Measurements from ENCODE around the gene HHIP.

The HHIP gene

DNA sequence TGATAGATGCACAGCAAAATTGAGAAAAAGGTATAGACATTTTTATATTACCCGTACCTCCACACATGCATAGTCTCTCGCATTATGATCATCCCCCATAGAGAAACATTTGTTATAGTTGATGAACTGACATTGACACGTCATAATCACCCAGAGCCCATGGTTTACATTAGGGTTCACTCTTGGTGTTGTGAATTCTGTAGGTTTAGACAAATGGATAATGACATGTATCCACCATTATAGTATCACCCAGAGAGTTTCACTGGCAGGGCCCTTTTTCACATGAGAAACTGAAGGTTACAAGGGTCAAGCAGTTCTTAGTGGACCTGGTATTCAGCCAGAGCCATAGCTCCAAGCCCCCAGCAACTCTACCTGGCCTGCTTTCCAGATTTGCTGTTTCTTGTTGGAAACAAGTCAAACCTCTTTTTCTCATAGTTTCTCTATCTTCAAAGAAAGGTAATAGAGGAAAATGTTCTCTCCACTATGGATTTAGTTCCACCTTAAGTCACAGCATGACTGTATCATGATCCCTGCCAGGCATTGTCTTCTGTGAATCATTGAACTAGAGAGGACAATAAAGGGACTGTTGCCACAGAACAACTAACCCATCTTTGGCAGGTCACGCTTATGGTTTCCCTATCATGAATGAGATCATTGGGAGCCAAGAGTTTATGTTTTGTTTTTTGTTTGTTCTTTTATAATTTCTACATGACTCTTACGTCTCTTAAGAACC lies 64.0 kb downstream of the HHIP start:
- DNase-seq, result no peak

DNA sequence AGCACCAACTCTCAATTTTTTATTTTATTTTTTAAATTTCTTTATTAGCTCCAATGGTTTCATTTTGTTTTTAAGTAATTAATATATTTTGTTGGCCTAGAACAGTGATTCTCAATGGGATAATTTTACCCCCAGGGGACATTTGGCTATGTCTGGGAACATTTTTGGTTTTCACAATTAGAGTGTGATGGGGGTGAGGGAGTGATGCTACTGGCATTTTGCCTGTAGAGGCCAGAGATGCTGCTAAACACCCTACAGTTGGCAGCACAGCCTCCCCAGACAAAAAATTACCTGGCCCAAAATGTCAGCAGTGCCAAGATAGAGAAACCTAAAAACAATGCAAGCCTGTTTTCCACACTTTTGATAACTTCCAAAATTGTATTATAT lies 64.6 kb downstream of the HHIP start:
- no peak for DNase-seq

DNA sequence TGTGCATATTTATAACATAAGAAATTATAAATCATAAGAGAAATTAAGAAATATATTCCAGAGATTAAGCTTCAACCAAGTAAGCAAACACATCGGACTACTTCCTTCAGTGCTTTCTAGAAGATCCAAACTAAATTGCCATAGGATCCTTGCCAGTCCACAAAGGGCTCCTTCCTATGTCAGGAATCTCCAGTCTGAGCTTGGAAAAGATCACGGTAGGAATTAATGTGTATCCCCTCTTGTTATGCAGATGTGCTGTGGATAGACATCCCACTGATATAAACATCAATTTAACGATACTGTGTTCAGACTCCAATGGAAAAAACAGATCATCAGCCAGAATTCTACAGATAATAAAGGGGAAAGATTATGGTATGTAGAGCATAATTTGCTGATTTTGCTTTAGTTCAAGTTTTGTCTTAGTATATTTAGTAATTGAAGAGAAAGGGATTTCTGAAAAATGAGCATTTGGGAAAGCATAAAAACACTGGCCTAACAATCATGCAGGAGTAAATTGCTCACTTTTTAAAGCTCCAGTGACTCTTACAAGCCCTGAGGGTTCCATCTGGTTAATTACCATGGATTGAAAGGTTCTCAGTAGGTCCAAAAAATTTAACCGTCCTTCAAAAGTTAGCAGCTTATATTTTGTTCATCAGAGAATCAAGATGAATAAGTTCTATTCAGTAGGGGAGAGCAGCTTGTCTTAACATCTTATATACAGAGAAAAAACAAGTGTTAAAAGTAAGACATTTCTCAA lies 65.9 kb downstream of the HHIP start:
- no peak for DNase-seq

DNA sequence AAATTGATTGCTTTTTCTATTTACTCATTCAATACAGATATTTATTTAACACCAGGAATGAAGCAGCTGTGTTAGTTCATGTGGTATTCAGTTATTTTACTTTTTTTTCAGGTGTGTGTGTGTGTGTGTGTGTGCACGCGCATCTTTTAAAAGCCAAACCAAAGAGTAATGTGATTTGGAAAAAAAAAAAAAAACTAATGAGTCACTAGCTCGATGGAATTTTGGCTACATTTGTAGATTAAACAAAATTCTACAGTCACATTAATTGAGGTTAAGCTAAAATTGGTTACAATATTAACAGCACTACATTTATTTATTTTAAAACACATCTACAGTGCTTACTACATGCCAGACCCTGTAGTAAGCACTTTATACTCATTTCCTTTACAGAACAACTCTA lies 66.8 kb downstream of the HHIP start:
- no peak for DNase-seq

DNA sequence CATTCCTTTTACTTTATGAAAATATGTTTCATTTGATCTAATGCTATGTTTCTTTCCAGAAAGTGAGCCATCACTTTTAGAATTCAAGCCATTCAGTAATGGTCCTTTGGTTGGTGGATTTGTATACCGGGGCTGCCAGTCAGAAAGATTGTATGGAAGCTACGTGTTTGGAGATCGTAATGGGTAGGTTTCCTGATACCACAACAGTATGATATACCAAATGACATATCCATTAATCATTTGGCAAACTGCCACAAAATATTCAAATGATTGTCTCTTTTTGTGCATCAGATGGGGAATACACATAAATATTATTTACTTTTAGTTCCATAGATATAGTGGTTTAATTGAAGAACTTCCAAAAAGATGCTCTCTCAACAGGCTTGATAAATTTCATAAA lies 68.2 kb downstream of the HHIP start:
- DNase-seq, result no peak

DNA sequence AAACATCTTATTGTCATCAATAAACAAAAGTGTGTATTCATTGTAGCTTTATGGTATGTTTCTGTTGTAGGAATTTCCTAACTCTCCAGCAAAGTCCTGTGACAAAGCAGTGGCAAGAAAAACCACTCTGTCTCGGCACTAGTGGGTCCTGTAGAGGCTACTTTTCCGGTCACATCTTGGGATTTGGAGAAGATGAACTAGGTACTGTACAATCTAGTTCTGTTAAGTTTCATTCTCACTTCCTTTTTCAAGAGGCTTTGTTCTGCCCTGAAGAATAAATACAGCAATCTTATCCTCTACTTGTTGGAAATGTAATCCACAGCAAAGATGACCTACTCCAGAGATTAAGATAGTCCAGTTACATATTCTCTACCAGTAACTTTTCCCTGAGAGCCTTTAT lies 69.3 kb downstream of the HHIP start:
- DNase-seq, result peak; percentile 34

DNA sequence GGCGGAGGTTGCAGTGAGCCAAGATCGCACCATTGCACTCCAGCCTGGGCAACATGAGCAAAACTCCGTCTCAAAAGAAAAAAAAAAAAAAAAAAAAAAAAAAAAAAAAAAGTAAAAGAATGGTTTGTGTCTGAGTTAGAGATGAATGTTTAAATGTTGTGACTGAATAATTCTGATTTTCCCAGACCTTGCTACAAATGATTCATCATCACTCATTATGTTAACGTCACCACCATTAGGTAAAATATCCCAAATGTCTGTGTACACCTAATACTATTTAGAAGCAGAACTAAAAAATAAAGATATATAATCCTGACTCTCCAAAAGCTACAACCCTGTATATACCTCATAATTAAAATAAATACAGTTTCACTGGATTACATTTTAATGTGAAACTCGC lies 70.8 kb downstream of the HHIP start:
- no peak for DNase-seq

DNA sequence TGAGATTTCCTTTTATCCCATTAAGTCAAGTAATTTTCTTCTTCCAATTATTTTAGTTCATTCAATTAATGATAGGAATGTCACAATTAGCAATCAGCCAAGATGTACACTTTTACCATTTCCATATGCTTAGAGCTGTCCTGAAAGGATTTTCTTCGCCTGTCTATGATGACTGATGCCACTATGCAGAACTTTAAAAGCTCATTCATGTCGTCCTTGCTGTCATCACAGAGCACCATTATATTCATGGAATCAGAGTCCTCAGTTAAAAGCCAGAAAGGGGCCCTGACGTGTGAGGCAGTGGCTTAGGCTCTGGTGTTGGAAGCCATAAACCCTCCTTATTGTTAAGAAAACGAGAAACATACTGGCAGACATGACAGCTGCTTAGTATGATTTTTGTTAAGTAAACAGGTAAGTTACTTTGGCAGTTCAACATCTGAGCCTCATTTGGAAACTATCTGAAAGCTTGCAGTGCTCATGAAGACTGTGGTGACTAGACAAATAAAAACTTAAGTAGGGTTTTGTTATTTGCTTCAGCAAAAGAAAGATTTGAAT lies 73.1 kb downstream of the HHIP start:
- DNase-seq, result no peak

DNA sequence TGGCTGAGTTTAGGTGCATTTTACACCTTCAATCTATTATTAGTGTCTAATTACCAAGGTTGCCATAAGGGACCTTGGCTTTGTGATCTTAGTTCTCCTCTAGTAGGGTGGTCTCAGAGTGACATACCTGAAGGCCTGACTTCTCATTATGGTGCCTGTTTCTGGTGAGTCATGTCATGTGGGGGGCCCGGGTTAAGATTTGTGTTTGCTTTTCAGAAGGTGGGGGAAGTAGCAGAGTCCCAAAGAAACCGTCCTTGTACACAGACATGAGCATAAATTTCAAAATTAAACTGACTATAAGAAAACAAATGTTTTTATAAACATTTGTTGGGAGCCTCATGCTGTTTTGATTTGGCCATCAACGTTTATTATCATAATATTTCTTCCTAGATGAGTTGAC lies 74.5 kb downstream of the HHIP start:
- no peak for DNase-seq

DNA sequence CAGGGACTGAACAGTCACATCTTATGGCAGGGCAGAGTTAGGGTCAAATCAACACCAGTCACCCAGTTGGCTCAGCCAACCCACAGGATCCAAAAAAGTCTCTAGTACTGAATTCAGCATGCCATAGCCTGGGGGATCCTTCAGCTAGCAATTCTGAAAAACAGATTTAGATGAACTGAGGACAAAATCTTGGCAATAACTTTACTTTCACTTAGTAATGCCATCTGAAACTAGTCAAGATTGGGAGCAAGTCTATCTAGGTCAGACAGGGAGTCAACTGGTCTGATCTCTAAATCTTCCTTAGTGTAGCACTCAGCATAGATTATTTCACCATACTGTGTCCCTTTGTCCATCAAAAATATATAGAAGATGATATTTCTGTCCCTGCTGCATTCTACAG lies 76.0 kb downstream of the HHIP start:
- no peak for DNase-seq

DNA sequence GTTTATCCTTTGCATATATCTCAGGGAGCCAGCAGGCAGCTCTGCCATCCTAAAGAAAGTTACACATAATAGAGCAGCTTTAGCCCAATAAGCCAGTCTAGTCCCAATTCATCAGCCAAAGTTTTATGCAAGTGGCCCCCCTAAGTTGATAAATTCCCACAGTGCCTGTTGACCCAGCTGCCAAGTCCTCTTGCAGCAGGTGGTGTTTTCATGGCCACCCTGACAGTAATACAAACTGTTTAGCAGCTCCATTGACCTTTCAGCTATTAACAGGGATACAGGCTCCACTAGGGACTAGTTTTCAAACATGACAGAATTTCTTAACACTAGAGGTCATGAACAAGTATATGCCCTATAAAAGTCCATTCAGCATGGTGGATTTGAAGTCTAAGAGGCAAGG lies 77.5 kb downstream of the HHIP start:
- DNase-seq, result no peak

DNA sequence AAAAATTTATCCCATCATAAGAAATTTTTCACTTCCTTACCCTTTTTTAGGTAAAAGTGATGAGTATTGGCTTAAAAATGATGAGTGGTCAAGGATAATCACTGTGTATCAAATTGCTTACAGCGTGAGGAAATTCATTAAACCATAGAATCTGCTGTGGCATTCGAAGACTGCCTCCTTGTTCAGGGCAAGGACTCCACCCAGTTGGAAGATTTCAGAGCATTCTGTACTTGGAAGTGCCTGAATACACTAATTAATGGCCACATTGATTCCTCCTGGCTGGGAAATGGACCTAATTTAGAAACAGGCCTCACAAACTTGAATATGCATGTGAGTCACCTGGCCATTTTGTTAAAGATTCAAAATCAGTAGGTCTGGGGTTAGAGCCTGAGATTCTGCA lies 83.2 kb downstream of the HHIP start:
- no peak for DNase-seq

DNA sequence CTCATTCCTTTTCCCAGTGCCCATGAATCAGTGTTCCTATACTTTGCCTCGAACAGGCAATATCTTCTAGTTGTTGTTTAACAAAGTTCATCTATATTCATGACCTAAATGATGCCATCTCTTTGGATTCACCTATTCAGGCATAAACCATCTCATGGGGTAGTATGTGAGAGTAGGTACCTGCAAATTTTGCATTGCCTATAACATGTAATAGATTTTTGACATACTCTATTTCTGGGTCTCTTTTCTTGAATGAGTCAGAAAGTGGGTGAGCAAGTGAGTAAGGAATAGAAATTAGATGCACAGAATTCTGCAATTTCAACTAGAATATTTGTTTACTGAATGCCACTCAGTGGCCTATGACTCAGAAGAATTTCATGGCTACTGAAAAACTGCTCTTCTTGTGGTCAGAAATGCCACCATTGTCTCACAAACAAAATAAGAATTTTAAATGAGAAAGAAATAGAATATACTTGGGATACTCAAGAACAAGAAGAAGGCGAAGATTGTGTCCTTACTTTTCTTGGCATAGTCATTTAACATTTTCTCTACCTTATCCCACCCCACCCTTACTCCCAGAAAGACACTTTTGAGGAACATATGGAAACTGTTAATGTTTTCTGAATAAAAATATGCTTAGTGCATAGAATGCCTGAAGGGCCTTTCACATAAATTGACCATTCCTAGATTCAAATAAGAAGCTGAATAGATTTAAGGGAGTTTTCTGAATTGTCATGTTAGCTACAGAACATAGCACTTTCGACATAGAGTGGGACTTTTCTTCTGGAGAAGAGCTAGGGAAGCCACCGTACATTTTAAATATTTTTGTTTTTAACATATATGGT lies 86.8 kb downstream of the HHIP start:
- no peak for DNase-seq

DNA sequence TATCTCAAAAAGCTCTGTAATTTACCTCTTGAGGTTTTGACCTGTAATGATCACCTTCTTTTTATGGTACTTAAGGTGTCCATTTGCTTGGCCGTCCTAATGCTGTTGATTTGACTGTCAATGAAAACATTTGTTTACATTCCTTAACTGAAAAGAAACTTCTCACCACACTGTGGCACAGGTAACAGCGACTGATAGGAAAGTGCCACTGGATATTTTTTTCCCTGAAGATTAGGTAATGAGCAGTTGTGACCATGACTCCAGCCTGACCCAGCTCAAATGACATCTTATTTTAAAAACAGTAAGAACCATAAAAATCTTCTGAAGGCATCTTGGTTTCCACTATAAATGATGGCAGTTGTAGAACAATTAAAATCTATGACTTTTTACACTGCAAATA lies 87.6 kb downstream of the HHIP start:
- DNase-seq, result no peak

DNA sequence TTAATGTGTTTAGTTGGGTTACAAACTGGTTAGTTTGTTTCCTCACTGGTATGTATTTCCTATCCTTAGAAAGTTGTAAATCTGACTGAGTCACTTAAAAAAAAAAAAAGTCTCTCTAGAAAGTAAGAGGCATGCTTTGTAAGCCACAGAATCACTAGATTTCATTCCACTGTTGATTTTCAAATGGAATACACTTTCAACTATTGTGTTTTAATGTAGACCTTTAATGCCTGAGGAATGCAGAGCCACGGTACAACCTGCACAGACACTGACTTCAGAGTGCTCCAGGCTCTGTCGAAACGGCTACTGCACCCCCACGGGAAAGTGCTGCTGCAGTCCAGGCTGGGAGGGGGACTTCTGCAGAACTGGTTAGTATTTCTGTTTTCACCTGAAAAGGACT lies 88.6 kb downstream of the HHIP start:
- DNase-seq, result no peak

DNA sequence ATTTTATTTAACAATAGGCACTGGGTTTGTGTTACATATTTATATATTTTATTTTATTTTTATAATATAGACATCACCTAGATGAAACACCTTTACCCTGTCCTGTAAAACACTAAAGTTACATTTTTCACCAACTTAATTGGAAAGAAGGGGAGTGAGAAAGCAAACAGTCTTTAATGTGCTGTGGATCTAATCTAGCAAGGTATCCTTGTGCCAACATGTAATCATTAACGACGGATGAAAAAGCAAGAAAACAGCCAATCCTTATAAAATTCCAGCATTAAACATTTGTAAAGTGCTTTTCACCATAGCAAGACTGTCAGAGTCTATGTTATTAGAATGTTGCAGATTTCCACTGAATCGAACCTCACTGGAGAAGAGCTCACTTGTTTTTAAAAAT lies 92.7 kb downstream of the HHIP start:
- DNase-seq, result no peak

DNA sequence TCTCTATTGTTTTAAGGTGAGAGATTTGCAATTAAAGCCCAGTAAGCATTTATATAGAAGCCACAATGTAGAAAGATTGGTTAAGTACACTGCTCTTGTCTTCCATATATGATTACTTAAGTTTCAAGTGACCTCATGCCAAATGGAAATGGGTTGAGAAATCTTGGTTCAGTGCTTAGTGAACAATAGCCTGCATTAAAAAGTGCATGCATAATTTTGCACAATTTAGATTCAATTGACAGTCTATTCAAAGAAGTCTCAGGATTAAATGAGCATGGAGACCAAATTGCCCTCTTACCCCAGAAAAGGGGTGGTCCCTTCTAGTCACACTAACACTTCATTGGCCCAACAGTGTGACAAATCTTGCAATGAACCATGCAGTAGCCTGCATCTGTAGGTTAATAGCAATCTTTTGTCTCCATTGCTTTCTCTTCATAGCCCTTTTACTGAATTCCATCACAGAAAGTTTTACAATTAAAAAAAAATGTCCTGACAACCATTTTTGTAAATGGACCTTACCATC lies 93.6 kb downstream of the HHIP start:
- DNase-seq, result no peak

DNA sequence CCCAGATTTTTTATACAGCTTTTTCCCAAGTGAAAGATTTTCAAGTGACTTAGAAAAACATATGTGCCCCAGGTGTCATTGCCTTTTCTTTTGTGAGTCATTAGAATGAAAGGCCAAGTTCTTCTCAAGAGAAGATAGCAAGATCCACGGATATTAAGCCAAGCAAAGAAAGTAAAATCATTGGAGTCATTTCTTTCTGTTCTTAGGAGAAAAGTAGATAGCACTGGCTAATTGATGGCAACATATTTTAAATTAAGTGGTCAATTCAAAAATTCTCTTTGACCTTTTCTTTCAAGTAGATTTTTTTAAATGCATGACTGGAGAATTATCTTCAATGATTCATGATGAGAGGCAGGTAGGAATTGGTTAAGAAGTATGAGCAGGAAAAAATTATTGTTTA lies 94.4 kb downstream of the HHIP start:
- DNase-seq, result no peak

DNA sequence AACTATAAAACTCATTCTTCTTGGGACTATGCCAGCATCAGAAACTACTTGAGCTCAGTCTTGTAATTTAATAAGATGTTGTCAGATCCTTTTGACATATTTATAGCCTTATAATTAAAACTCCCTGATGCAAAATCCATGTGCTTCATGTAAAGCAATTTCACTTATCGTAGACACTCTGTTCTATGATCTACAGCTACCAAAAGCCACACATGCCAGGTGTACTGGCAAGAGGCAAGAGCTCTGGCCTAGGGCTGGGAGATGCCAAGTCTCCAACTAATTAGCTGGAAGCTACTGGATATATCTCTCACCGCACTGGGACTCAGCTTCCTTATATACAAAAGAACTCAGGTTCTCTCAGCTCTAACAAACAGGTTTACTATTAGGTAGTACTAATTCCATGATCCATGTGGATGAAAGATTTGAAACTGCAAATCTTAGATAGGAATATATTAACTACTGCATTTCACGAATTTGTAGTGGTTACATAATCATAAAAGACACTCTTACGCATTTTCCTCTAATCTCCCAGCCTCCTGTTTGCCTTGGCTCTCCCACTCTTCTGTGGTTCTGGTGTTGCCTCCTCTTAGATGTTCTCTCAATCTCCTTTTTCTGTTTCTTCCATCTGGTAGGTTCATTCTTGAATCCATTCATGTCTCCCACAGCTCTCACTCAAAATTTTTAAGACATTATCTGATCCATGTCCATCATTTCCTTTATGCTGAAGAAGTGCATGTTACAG lies 103.0 kb downstream of the HHIP start:
- no peak for DNase-seq

DNA sequence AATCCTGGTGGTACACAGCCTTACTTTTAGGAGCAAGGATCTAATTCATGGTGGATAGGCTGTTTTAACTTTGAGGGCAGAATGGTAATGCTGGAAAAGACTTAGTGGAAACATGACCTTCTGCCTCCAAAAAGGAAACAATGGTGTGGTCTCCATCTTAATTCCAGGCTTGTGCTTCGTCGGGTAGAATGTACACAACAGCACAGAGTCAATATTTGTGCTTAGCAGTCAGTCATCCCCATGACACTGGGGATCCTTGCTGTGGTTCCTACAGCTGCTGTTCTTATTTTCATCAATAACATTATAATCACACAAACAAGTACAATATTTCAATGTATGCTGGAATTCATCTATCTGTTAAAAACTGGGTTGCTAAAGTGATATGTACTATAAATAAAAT lies 104.4 kb downstream of the HHIP start:
- DNase-seq, result no peak

DNA sequence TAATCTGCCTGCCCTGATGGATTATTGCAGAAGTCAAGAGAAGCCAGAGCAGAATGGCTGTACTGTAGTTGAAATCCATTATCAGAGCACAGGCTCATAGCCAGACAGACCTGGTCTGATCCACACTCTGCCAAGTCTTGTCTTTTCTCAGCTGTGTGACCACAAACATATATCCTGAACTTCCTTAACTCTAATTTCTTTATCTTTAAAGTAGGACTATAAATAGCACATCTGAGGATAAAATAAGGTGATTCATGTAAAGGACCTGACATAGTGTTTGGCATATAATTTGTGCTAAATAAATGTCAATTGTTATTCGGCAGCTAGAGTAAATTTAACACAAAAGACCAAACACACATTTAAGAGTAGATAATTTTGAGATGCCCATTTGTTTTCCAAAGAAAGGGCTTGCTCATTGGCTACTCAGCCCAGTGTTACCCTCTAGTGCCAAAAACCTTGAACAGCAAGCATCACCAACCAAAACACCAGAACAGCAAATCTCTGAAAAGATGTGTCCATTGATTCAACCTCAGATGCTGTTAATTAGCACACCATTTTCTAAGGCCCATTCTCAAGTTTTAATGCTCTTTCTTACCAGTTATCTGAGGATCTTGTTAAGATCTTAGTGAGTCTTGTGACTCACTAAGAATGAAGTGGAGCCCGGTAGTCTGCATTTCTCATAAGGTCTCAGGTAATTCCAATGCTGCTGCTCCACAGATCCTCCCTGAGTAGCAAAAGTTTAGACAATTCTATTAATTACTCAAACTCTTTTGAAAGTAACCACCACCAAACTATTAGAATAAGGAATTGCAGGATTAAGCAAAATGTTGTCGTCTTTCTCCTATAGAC lies 108.8 kb downstream of the HHIP start:
- no peak for DNase-seq

DNA sequence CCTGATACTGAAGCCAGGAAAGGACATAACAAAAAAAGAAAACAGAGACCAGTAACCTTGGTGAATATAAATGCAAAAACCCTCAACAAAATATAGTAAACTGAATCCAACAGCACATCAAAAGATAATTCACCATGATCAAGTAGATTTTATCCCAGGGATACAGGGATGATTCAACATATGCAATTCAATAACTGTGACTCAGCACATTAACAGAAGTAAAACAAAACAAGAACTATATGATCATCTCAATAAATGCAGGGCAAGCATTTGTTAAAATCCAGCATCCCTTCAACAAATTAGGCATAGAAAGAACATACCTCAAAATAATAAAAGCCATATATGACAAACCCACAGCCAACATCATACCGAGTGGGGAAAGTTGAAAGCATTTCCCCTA lies 112.0 kb downstream of the HHIP start:
- no peak for DNase-seq

All from inflammatory macrophage treated with lipopolysaccharide for 4 hours (primary cell).